GM20000 (cell line): Measurements from ENCODE around the gene OFD1.

Experiments used
- DNase-seq: peaks from one replicate; pipeline ENCODE4 v3.0.0; 2012; ENCODE audit warnings: low spot score
- TF ChIP-seq, protein P1 (sequence below): IDR thresholded peaks from 2 replicates; pipeline ENCODE4 v1.5.1; 2012; ENCODE audit warnings: mild to moderate bottlenecking, control low read depth; ENCODE audit errors: extremely low read depth, missing control alignments

Gene OFD1

DNA sequence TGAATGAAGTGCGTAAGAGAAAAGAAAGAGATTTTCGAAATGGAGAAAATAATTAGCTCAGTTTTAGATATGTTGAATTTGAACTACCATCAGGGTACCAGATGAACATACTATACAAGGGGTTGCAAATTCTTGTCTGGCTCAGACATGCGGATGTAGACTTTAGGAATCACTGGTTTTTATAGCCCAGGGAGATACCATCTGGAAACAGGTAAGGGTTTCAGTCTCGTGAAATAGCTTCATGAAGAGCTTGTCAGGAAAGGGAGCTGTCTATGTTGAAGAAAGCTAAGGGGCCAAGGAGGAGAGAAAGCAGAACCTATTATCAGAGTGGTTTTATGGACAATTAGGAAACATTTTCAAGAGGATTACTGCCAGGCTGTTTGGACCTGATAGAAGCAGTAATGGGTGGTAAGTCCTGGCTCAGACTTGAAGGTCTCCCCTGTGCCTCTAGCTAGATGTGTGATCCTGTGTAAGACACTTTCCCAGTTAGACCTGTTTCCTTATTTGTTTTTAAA lies 38.9 kb upstream of the OFD1 start:
- TF ChIP-seq, protein P1, sequence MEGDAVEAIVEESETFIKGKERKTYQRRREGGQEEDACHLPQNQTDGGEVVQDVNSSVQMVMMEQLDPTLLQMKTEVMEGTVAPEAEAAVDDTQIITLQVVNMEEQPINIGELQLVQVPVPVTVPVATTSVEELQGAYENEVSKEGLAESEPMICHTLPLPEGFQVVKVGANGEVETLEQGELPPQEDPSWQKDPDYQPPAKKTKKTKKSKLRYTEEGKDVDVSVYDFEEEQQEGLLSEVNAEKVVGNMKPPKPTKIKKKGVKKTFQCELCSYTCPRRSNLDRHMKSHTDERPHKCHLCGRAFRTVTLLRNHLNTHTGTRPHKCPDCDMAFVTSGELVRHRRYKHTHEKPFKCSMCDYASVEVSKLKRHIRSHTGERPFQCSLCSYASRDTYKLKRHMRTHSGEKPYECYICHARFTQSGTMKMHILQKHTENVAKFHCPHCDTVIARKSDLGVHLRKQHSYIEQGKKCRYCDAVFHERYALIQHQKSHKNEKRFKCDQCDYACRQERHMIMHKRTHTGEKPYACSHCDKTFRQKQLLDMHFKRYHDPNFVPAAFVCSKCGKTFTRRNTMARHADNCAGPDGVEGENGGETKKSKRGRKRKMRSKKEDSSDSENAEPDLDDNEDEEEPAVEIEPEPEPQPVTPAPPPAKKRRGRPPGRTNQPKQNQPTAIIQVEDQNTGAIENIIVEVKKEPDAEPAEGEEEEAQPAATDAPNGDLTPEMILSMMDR: no peak
- DNase-seq: no peak

DNA sequence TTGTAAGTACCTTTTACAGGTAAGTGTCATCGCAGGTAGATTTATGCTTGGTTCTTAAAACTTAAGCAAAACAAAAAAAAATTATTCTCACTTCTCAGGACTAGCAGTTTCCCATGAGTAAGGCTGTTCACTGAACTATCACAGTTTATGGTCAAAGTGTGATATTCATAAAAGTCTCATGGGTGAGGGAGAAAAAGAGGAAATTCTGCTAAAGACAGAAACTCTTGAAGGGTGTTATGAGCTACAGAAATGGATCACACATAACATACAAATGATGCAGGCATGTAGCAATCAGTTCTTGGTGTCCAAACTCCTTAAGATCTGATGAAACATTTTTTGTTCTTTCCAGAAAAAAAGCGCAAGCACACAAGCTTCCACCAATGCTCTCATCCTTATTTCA lies 37.1 kb upstream of the OFD1 start:
- TF ChIP-seq, protein P1: no peak
- peak; percentile 25 for DNase-seq

DNA sequence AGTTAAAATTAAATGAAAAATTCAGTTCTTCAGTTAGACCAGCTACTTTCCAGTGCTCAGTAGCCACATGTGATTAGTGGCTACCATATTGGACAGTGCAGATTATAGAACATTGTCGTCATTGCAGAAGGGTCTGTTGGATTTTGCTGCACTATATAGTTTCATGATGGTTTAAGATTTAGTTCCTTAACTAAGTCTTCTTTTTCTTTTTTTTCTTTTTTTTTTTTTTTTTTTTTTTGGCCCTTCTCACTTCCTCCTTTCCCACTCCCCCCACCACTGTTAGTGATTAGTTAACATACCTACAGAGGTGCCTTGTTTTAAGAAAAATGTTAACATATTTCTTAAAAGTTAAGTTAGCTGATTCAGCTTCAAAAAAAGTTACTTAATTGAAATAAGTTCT lies 36.6 kb upstream of the OFD1 start:
- TF ChIP-seq, protein P1: no peak
- no peak for DNase-seq

DNA sequence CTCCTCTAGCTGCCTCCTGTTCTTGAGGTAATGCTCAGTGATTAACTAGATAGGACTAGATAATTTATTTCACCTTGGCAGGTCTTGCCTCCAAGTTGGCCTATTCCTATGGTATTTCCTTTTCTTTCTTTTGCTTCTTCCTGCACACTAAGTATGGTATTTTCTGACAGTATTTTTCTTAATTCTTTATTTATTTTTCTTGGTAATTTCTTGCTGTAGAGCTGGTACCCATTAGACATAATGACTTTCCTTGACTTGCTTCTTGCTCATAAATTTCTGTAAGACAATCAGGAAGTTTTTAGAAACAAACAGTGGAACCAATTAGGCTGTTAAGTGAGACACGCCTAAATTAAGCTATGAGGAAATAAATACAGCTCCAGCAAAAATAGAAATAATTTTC lies 36.1 kb upstream of the OFD1 start:
- TF ChIP-seq, protein P1: no peak
- DNase-seq: no peak

DNA sequence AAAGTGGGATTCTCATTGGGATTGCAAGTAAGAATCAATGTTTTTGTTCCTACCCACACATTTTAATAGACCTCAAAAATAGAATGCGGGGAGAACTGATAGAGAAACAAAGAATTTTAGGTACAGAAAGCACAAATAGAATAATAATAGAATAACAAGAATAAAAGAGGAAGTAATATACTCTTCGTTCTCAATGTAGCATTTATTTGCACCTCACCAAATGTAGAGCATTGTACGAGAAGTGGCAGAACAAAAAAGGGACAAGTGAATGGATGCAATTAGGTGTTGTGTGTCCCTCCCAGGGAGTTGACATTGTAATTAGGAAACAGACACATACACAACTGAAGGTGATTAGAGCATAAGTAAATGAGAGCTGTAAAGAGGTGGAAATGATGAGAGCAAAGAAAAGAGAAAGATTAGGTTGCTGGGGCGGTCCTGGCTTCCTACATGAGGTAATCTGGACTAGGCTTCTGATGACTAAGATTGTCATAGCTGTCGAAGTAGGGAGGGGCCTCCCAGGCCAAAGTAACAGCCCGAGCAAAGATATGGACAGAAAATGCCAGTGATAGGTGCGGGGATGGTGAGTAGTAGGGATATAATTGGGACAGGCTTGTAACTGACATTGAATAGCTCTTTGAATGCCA lies 35.2 kb upstream of the OFD1 start:
- TF ChIP-seq, protein P1: no peak
- peak; percentile 47 for DNase-seq

DNA sequence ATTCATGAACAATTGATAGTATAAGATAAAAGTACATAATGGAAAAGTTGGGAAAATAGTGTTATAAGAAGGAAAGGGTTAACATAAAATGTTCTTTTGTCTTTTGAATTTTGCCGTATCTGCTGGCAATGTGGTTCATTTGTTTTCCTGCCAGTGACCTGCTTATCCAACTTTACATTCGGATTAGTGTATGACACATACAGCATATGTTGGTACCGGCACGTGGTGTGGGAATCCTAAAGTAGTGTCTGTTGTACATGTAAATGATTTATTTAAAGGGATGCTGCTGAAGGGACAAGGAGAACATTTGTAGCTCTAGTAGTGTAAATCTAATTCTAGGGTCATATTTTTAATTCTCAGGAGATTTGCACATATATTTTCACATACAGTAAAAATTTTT lies 34.2 kb upstream of the OFD1 start:
- DNase-seq: no peak
- TF ChIP-seq, protein P1: no peak

DNA sequence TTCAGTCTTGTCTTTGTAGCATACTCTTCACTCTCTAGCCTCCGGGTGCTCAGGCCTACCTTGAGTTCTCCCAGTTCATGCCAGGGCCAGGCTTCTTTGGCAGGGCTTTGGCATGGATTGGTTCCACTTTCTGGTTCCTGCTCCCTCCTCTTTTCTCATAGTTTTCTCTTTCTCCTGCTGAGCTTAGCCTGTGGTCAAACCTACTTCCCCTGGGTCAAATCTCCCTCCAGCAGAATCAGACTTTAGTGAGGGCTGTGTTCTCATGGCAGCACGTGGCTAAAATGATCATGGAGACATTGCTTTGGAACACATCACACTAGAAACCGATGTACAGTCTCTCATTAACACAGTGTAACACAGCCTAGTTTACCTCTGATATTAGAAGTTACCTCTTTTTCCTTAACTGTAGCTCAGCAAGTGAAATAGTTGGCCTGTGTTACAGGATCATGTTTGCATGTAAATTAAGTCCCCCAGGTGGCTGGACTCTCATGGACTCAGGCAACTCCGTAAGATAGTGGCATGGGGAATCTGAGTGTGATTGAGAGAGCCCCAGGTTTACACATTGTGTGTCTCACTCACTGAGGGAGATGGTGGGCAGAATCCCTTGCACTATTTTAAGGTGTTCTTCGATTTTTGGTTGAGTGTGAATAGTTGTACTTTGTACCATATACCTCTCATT lies 32.3 kb upstream of the OFD1 start:
- TF ChIP-seq, protein P1: no peak
- no peak for DNase-seq
